Suprapubic skin (tissue), 4 donors: ENCODE results near the gene FAM193B. TPM values are rescaled to one million over a fixed set of nuclear protein-coding genes. Genes with fewer than 3 reads are reported as not detected.

Experiments
- DNase-seq, 2 donors: peaks; one replicate each; pipeline ENCODE4 v3.0.0-alpha.2; 2019; ENCODE audit warnings: low spot score in 2 of 2
- H3K27ac ChIP-seq: fragments of 200-600 bp; sonication (generic); one replicate; pipeline ENCODE4 v1.5.1; 2019
- H3K27me3 ChIP-seq: fragments of 200-600 bp; sonication (generic); one replicate; pipeline ENCODE4 v1.5.1; 2019
- H3K36me3 ChIP-seq: fragments of 200-600 bp; sonication (generic); one replicate; pipeline ENCODE4 v1.5.1; 2019
- H3K4me1 ChIP-seq: fragments of 200-600 bp; sonication (generic); one replicate; pipeline ENCODE4 v1.5.1; 2019
- H3K4me3 ChIP-seq: fragments of 200-600 bp; sonication (generic); one replicate; pipeline ENCODE4 v1.5.1; 2019; ENCODE audit warnings: mild to moderate bottlenecking
- H3K9me3 ChIP-seq: fragments of 200-600 bp; sonication (generic); one replicate; pipeline ENCODE4 v1.5.1; 2019
- CTCF ChIP-seq, 2 donors: fragments of 200-600 bp in 1 of 2; fragments of 450-650 bp in 1 of 2; sonication (generic) in 1 of 2; IDR thresholded peaks; one replicate each; pipeline ENCODE4 v1.5.1; 2016 to 2019; ENCODE audit warnings: antibody characterized with exemption in 2 of 2, mild to moderate bottlenecking in 1 of 2, moderate library complexity in 1 of 2
- EP300 ChIP-seq: sonication (generic); formaldehyde crosslinking; IDR thresholded peaks from one replicate; pipeline ENCODE4 v1.6.1; 2017; ENCODE audit warnings: antibody characterized with exemption
- POLR2A ChIP-seq, 2 donors: fragments of 450-650 bp; IDR thresholded peaks; one replicate each; pipeline ENCODE4 v1.6.1; 2017; ENCODE audit warnings: antibody characterized with exemption in 2 of 2, mild to moderate bottlenecking in 2 of 2, moderate library complexity in 2 of 2
- POLR2AphosphoS5 ChIP-seq, 3 donors: sonication (generic); formaldehyde crosslinking; IDR thresholded peaks; one replicate each; pipeline ENCODE4 v1.6.1; 2017; ENCODE audit warnings: antibody characterized with exemption in 3 of 3
- WGBS: methylation state at CpG from one replicate; pipeline ENCODE4 v1.1.5; 2018; 5-methylcytosine and 5-hydroxymethylcytosine counted together
- total RNA-seq, 4 donors: library from RNA; depleted of rRNA; stranded (reverse); fragments of >200 nt; gene quantifications; one replicate each; pipeline ENCODE4 v1.1.0, GENCODE V29; 2016

The FAM193B gene
- total RNA-seq, 4 donors from 2014 or later, result 55.6 to 328 (median 78.2) TPM

GRCh38 chr5:177513500-177513899 is 40.9 kb downstream of the FAM193B start:
- no peak for DNase-seq
- H3K4me3 ChIP-seq, result no peak overlapping the region
- peaks cover 55% of the 10 kb centered on the region for H3K36me3 ChIP-seq
- WGBS, result 98% methylated on average over 14 of the region's 15 CpGs
- H3K9me3 ChIP-seq, result no peaks in the 10 kb centered on the region
- H3K27ac ChIP-seq, result no peak overlapping the region
- peaks cover 23% of the 10 kb centered on the region for H3K4me1 ChIP-seq
- TF ChIP-seq CTCF (IDR thresholded peaks at IDR 0.05), result no peak
- TF ChIP-seq POLR2A (IDR thresholded peaks at IDR 0.05), result no peak
- TF ChIP-seq EP300, result no peak
- no peak for TF ChIP-seq POLR2AphosphoS5 (IDR thresholded peaks at IDR 0.05)
- H3K27me3 ChIP-seq, result no peaks in the 10 kb centered on the region

GRCh38 chr5:177512736-177513380 is 41.5 kb downstream of the FAM193B start:
- 92% methylated on average over 5 of the region's 16 CpGs for WGBS
- Histone ChIP-seq H3K4me3 (no peak overlapping the region), H3K27ac (no peak overlapping the region), H3K9me3 (no peaks in the 10 kb centered on the region), H3K36me3 (peaks cover 55% of the 10 kb centered on the region), H3K4me1 (peaks cover 23% of the 10 kb centered on the region), H3K27me3 (no peaks in the 10 kb centered on the region)
- TF ChIP-seq CTCF (IDR thresholded peaks at IDR 0.05) (no peak), EP300 (no peak), POLR2AphosphoS5 (IDR thresholded peaks at IDR 0.05) (no peak), POLR2A (IDR thresholded peaks at IDR 0.05) (no peak)
- DNase-seq, result no peak

- no peak overlapping the region for H3K4me3 ChIP-seq
- no peaks in the 10 kb centered on the region for H3K27me3 ChIP-seq
- TF ChIP-seq POLR2A (IDR thresholded peaks at IDR 0.05) (no peak), EP300 (no peak), CTCF (IDR thresholded peaks at IDR 0.05) (no peak), POLR2AphosphoS5 (IDR thresholded peaks at IDR 0.05) (no peak)
- peaks cover 55% of the 10 kb centered on the region for H3K36me3 ChIP-seq
- H3K27ac ChIP-seq, result no peak overlapping the region
- H3K9me3 ChIP-seq, result no peaks in the 10 kb centered on the region
- no peak for DNase-seq
- H3K4me1 ChIP-seq, result peaks cover 20% of the 10 kb centered on the region
- 90% methylated on average over 19 of the region's 34 CpGs for WGBS
Observed at GRCh38 chr5:177511796-177512675, 42.3 kb downstream of the FAM193B start.

GRCh38 chr5:177511181-177511580 is 43.2 kb downstream of the FAM193B start:
- Histone ChIP-seq H3K27ac (no peak overlapping the region), H3K9me3 (no peaks in the 10 kb centered on the region), H3K27me3 (no peaks in the 10 kb centered on the region), H3K36me3 (peaks cover 55% of the 10 kb centered on the region), H3K4me1 (peaks cover 18% of the 10 kb centered on the region), H3K4me3 (no peak overlapping the region)
- 93% methylated on average over 5 of the region's 5 CpGs for WGBS
- TF ChIP-seq CTCF (IDR thresholded peaks at IDR 0.05), result no peak
- no peak for DNase-seq

- Histone ChIP-seq H3K4me3 (no peak overlapping the region), H3K27ac (no peak overlapping the region), H3K27me3 (no peaks in the 10 kb centered on the region), H3K9me3 (no peaks in the 10 kb centered on the region), H3K4me1 (peaks cover 13% of the 10 kb centered on the region), H3K36me3 (peaks cover 53% of the 10 kb centered on the region)
- DNase-seq, result no peak
- no peak for TF ChIP-seq CTCF (IDR thresholded peaks at IDR 0.05)
- TF ChIP-seq POLR2A (IDR thresholded peaks at IDR 0.05), result no peak
- TF ChIP-seq EP300, result no peak
- TF ChIP-seq POLR2AphosphoS5 (IDR thresholded peaks at IDR 0.05), result no peak
- WGBS, result 94% methylated on average over 14 of the region's 15 CpGs
Observed at GRCh38 chr5:177510567-177511053, 43.8 kb downstream of the FAM193B start.
